Endothelial cell of umbilical vein (primary cell): ENCODE results near the gene POU3F1. TPM values are rescaled to one million over a fixed set of nuclear protein-coding genes. Genes with fewer than 3 reads are reported as not detected.

Experiments
- BruUV-seq: library from RNA; stranded (reverse); fragments of 400-500 nt; replicated peaks from 2 replicates; lab custom pipeline; 2021; lab: Mats Ljungman, UMichigan
- CTCF ChIA-PET: fragments of 300-600, 350-600 bp; sonication (Branson Sonifier 250); formaldehyde crosslinking; loops from one replicate; lab custom pipeline; 2021; ENCODE audit warnings: antibody characterized with exemption, inconsistent platforms; lab: Charles Lee
- POLR2A ChIA-PET: fragments of 300-600, 350-600 bp; sonication (Branson Sonifier 250); formaldehyde crosslinking; loops from one replicate; lab custom pipeline; 2021; ENCODE audit warnings: antibody characterized with exemption, inconsistent platforms; lab: Charles Lee
- DNase-seq: peaks from one replicate; pipeline ENCODE4 v3.0.0-alpha.2; 2011; ENCODE audit warnings: low read depth, low spot score
- FAIRE-seq: peaks from 2 replicates; lab custom pipeline; 2011; peaks lifted over from hg19 to GRCh38; lab: Jason Lieb, UNC
- H2AFZ ChIP-seq: 2 replicates; pipeline ENCODE4 v1.6.0; 2012; ENCODE audit warnings: low read depth, low read length, control low read depth, inconsistent platforms
- H3K27ac ChIP-seq: 2 replicates; pipeline ENCODE4 v1.5.1; 2011; ENCODE audit warnings: low read depth, mild to moderate bottlenecking, control low read depth, low read length, moderate library complexity; ENCODE audit not compliant: insufficient read depth
- H3K27me3 ChIP-seq, 2 experiments: 2 replicates each; pipeline versions ENCODE4 v1.6.0 to v1.6.1; 2011; ENCODE audit warnings: low read length in 2 of 2, mixed read lengths in 1 of 2; ENCODE audit not compliant: control insufficient read depth in 2 of 2, insufficient read depth in 2 of 2
- H3K36me3 ChIP-seq, 2 experiments: 2 replicates in 1 of 2; 3 replicates in 1 of 2; pipeline ENCODE4 v1.5.1; 2011; ENCODE audit warnings: low read length in 2 of 2, mild to moderate bottlenecking in 1 of 2, moderate library complexity in 1 of 2; ENCODE audit not compliant: control insufficient read depth in 2 of 2, insufficient read depth in 2 of 2; ENCODE audit errors: extremely low read depth in 1 of 2
- H3K4me1 ChIP-seq: 3 replicates; pipeline ENCODE4 v1.5.1; 2011; ENCODE audit warnings: mild to moderate bottlenecking, low read length; ENCODE audit not compliant: control insufficient read depth, insufficient read depth; ENCODE audit errors: extremely low read depth
- H3K4me2 ChIP-seq: 2 replicates; pipeline ENCODE4 v1.6.1; 2011; ENCODE audit warnings: low read length, control low read depth, mixed read lengths; ENCODE audit not compliant: insufficient read depth
- H3K4me3 ChIP-seq, 3 experiments: fragments of 200-600 bp in 1 of 3; sonication (generic), shearing (Covaris generic) in 1 of 3; replicated peaks in 1 of 3; 2 replicates each; pipeline ENCODE4 v1.5.1; 2011 to 2016; ENCODE audit warnings: control low read depth in 3 of 3, low read length in 3 of 3, mild to moderate bottlenecking in 2 of 3, inconsistent platforms in 1 of 3, low read depth in 1 of 3, moderate library complexity in 1 of 3; ENCODE audit not compliant: insufficient read depth in 1 of 3
- H3K79me2 ChIP-seq: 2 replicates; pipeline ENCODE4 v1.6.0; 2012; ENCODE audit warnings: low read length, inconsistent platforms; ENCODE audit not compliant: control insufficient read depth, insufficient read depth
- H3K9ac ChIP-seq: replicated peaks from 2 replicates; pipeline ENCODE3; 2011; ENCODE audit warnings: low read length, control low read depth; ENCODE audit not compliant: insufficient read depth; ENCODE audit errors: extremely low read depth
- H3K9me1 ChIP-seq: replicated peaks from 3 replicates; pipeline ENCODE4 v1.6.0; 2011; ENCODE audit warnings: mild to moderate bottlenecking, low read length; ENCODE audit not compliant: control insufficient read depth, insufficient read depth; ENCODE audit errors: extremely low read depth
- H3K9me3 ChIP-seq: replicated peaks from 2 replicates; pipeline ENCODE4 v1.5.1; 2012; ENCODE audit warnings: low read length, inconsistent platforms; ENCODE audit not compliant: control insufficient read depth, insufficient read depth
- H4K20me1 ChIP-seq: replicated peaks from 2 replicates; pipeline ENCODE3; 2011; ENCODE audit warnings: mild to moderate bottlenecking, low read length; ENCODE audit not compliant: control insufficient read depth, insufficient read depth; ENCODE audit errors: extremely low read depth
- FOS ChIP-seq: IDR thresholded peaks from 2 replicates; pipeline ENCODE4 v1.6.1; 2011; ENCODE audit warnings: mild to moderate bottlenecking, low read length, moderate library complexity, borderline replicate concordance; ENCODE audit not compliant: insufficient read depth
- JUN ChIP-seq: IDR thresholded peaks from 2 replicates; pipeline ENCODE4 v1.6.1; 2011; ENCODE audit warnings: borderline replicate concordance, low read depth; ENCODE audit not compliant: insufficient read length, insufficient read depth
- MAX ChIP-seq: IDR thresholded peaks from 2 replicates; pipeline ENCODE4 v1.6.1; 2011; ENCODE audit not compliant: insufficient read depth, insufficient read length
- POLR2AphosphoS5 ChIP-seq: IDR thresholded peaks from 2 replicates; pipeline ENCODE4 v1.6.1; 2012; ENCODE audit warnings: low read depth, mild to moderate bottlenecking, control low read depth, low read length, moderate library complexity; ENCODE audit not compliant: insufficient read depth
- dilution Hi-C: fragments of 300-500 bp; cut with MboI; formaldehyde crosslinking; loops from one replicate; pipeline ENCODE4 v1.15.0; 2019; ENCODE audit warnings: low sequenced_read_pairs; ENCODE audit not compliant: extremely low pct_ligation_motif_present
- intact Hi-C: fragments of 100-400 bp; cut with micrococcal nuclease; formaldehyde crosslinking; loops from one replicate; pipeline ENCODE4 v1.10.0; 2022
- polyA plus RNA-seq, 4 experiments: library from polyadenylated mRNA; depleted of rRNA in 3 of 4; stranded (reverse) in 3 of 4; unstranded in 1 of 4; fragments of >200 nt; gene quantifications; 2 replicates each; pipeline versions ENCODE4 v1.2.1 to v1.2.3, GENCODE V29; 2011 to 2012; ENCODE audit warnings: missing spikeins in 1 of 4
- total RNA-seq: library from RNA; stranded (reverse); gene quantifications from 2 replicates; pipeline ENCODE4 v1.2.3, GENCODE V29; 2021

POU3F1 gene
- total and polyA plus RNA-seq, 2 donors (not counting 3 experiments of a cell fraction or from before 2014, with no cell fraction given), result not detected

GRCh38 chr1:38009088-38009840, 37.3 kb downstream of the POU3F1 start:
- no peaks in the 10 kb centered on the region for H3K36me3 ChIP-seq
- peaks cover 21% of the 10 kb centered on the region for H3K4me1 ChIP-seq
- H3K4me2 ChIP-seq, result peak overlapping the region; percentile 19
- intact Hi-C loops, result no loop called here
- peak overlapping the region; percentile 56 for H3K9ac ChIP-seq
- BruUV-seq, result no TSS peak
- peak overlapping the region; percentile 90 for H3K27ac ChIP-seq
- no peaks in the 10 kb centered on the region for H4K20me1 ChIP-seq
- peak; percentile 89 for FAIRE-seq
- ChIA-PET POLR2A (interaction anchor here (1.6 kb wide), 1 partner anchor 20 kb away, joined by 4 read pairs; no protein-coding TSS in a partner anchor), CTCF (interaction anchor here (0.9 to 1.1 kb wide), 2 partner anchors 9 to 10 kb away, joined by 3 to 5 read pairs; no protein-coding TSS in a partner anchor)
- dilution Hi-C loops, result no loop called here
- peak overlapping the region; percentile 96 for H2AFZ ChIP-seq
- peaks cover 23% of the 10 kb centered on the region for H3K79me2 ChIP-seq
- TF ChIP-seq POLR2AphosphoS5 (peak; percentile 33), MAX (no peak), FOS (peak; percentile 82), JUN (peak; percentile 30)
- peak; percentile 77 for DNase-seq
- H3K9me1 ChIP-seq, result no peaks in the 10 kb centered on the region
- H3K27me3 ChIP-seq, result no peaks in the 10 kb centered on the region
- no peak overlapping the region for H3K4me3 ChIP-seq
- H3K9me3 ChIP-seq, result no peaks in the 10 kb centered on the region
